ENCODE results near the gene PPM1D.

Gene PPM1D

DNA sequence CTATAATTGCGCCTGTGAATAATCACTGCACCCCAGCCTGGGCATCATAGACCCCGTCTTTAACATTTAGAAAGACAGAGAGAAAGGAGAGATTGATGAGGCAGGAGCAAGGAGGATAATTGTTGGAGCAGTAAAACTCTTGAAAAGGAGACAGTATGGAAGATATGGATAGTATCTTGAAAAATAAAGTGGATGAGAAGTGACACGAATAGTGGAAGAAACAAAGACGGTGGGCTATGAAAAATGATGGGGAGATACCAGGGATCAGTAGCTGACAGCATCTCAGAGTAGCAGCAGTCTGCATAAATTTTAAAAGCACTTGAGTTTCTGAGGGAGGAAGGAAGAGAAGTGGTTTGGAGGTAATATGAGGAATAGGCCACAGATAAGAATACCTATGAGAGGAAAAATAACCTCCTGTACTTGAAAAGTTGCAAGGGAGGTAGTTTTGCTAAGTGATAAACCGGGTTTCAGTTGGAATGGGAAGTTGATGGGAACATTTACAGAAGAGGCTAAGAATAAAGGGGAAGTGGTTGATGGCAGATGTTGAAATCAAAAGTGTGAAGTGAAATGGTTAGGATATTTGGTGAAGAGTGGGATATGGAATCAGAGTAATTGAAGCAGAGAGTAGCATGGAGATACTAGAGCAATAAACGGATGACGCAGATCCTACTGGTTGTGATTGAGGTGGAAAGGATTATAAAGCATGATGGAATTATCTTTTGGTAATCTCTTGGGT is 1.8 kb upstream of the PPM1D start:
- Histone ChIP-seq H3K4me1 (no peaks in the 10 kb centered on the region), H3K9ac (no peak overlapping the region), H3K4me2 (ENCODE audit: low read length) (no peak overlapping the region), H2AFZ (peak overlapping the region; percentile 13), H3K4me3 (ENCODE audit: low read depth, low read length) (no peak overlapping the region), H3K79me2 (peaks cover 11% of the 10 kb centered on the region), H3K36me3 (ENCODE audit: control insufficient read depth, insufficient read depth, low read length) (no peaks in the 10 kb centered on the region), H3K27me3 (ENCODE audit: control insufficient read depth, insufficient read depth, low read length) (no peaks in the 10 kb centered on the region), H3K9me3 (ENCODE audit: control insufficient read depth, low read length) (no peaks in the 10 kb centered on the region), H3K27ac (no peak overlapping the region)
- TF ChIP-seq, protein P1, sequence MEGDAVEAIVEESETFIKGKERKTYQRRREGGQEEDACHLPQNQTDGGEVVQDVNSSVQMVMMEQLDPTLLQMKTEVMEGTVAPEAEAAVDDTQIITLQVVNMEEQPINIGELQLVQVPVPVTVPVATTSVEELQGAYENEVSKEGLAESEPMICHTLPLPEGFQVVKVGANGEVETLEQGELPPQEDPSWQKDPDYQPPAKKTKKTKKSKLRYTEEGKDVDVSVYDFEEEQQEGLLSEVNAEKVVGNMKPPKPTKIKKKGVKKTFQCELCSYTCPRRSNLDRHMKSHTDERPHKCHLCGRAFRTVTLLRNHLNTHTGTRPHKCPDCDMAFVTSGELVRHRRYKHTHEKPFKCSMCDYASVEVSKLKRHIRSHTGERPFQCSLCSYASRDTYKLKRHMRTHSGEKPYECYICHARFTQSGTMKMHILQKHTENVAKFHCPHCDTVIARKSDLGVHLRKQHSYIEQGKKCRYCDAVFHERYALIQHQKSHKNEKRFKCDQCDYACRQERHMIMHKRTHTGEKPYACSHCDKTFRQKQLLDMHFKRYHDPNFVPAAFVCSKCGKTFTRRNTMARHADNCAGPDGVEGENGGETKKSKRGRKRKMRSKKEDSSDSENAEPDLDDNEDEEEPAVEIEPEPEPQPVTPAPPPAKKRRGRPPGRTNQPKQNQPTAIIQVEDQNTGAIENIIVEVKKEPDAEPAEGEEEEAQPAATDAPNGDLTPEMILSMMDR (IDR thresholded peaks at IDR 0.05): no peak

DNA sequence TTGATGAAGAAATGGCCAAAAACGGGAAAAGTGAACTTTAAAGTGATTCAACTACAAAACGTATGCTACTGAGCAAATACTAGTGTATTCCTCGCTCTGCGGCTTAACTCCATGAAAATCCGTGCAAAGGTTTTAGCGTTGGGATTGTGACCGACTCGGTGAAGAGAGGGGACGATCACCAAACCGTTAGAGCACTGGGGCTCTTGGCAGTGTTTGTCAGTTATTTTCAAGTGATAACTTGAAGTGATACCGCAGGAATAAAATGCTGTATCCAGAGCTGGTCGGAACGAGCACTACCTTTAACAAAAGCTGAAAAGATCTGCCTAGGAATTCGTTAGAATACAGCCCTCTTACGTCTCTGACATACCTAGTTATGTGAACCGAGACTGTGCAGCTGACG is 773 bp upstream of the PPM1D start:
- TF ChIP-seq, protein P1 (IDR thresholded peaks at IDR 0.05): no peak
- peak overlapping the region; percentile 93 for H3K4me2 ChIP-seq (ENCODE audit: low read length)
- peak overlapping the region; percentile 98 for H3K27ac ChIP-seq
- no peaks in the 10 kb centered on the region for H3K4me1 ChIP-seq
- peaks cover 11% of the 10 kb centered on the region for H3K79me2 ChIP-seq
- peak overlapping the region; percentile 76 for H3K4me3 ChIP-seq (ENCODE audit: low read depth, low read length)
- H3K27me3 ChIP-seq (ENCODE audit: control insufficient read depth, insufficient read depth, low read length): no peaks in the 10 kb centered on the region
- H2AFZ ChIP-seq: peak overlapping the region; percentile 100
- no peaks in the 10 kb centered on the region for H3K9me3 ChIP-seq (ENCODE audit: control insufficient read depth, low read length)
- H3K9ac ChIP-seq: peak overlapping the region; percentile 61
- no peaks in the 10 kb centered on the region for H3K36me3 ChIP-seq (ENCODE audit: control insufficient read depth, insufficient read depth, low read length)

DNA sequence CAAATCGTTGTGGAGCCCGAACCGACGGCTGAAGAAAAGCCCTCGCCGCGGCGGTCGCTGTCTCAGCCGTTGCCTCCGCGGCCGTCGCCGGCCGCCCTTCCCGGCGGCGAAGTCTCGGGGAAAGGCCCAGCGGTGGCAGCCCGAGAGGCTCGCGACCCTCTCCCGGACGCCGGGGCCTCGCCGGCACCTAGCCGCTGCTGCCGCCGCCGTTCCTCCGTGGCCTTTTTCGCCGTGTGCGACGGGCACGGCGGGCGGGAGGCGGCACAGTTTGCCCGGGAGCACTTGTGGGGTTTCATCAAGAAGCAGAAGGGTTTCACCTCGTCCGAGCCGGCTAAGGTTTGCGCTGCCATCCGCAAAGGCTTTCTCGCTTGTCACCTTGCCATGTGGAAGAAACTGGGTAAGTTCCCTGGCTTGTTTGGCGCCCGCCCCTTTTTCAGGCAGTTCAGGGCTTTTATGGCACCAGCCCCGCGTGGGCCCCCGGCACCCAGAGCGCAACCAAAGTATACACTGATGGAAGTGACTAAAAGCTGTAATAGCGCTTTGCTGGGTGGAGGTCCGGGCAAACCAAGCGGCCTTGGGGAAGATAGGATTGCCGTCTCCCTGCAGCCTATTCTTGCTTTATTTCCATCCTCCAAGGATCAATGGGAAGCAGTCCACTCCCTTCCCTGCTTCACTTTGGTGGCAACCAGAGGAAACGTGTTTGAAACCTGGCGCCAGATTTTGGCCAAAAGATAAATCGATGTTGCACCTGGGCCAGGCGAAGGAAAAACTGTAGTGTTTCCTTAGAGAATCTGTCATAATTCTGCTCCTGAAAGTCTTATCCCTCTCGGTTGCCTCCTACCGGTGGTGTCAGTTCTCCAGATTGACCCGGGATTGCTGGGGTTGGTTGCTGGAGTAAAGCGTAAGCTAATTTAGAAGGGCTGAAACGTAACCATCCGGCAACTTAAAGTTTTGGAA is 775 bp downstream of the PPM1D start:
- Histone ChIP-seq H3K79me2 (peaks cover 18% of the 10 kb centered on the region), H3K36me3 (ENCODE audit: control insufficient read depth, insufficient read depth, low read length) (no peaks in the 10 kb centered on the region), H3K27ac (peak overlapping the region; percentile 98), H3K9ac (peak overlapping the region; percentile 41), H2AFZ (peak overlapping the region; percentile 100), H3K9me3 (ENCODE audit: control insufficient read depth, low read length) (no peaks in the 10 kb centered on the region), H3K4me3 (ENCODE audit: low read depth, low read length) (peak overlapping the region; percentile 76), H3K4me2 (ENCODE audit: low read length) (peak overlapping the region; percentile 93), H3K27me3 (ENCODE audit: control insufficient read depth, insufficient read depth, low read length) (no peaks in the 10 kb centered on the region), H3K4me1 (no peaks in the 10 kb centered on the region)
- TF ChIP-seq, protein P1 (IDR thresholded peaks at IDR 0.05): peak; percentile 77

DNA sequence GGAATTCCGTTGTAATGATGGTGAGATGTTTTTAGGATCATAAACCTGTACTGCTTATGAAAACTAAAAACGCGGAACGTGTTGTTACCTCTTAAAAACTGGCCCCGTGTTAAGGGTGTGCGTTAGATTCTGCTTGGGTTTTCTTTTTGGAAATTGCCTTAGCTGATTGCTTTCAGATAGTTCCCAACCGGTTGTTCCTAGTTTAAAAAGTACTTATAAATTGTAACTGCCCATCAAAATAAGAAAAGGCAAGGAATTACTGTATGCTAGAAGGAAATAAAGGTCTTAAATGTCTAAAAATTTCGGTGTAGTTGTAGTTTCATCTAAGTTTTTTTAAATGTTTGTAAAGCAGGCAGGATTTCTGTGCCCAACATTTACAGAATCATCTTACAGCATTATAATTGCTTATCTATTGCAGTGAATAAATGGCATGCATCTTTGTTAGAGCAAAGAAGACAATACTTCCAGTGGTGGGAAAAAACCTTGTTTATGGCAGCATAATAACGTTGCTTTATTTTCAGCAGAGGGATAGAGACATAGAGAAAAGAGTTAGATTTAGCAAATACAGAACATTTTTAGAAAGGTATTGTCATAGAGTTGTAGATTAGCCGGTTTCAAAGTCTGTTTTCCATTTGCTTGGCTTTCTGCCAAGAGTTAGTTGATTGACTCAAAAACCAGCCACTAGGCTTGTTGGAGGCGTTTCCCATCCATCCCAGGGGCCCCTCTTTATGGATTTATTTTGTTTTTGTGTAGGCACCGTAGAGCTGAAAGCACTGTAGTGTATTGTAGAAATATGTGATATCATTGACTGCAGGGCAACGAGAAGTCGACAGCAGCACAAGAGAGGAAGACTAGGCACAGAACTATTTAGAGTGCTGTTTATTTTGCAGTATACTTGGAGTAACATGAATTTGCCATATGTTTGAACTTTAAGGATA is 1.7 kb downstream of the PPM1D start:
- Histone ChIP-seq H3K4me3 (ENCODE audit: low read depth, low read length) (peak overlapping the region; percentile 76), H3K4me1 (no peaks in the 10 kb centered on the region), H3K27ac (peak overlapping the region; percentile 98), H3K9me3 (ENCODE audit: control insufficient read depth, low read length) (no peaks in the 10 kb centered on the region), H2AFZ (peak overlapping the region; percentile 100), H3K79me2 (peaks cover 22% of the 10 kb centered on the region), H3K9ac (no peak overlapping the region), H3K4me2 (ENCODE audit: low read length) (peak overlapping the region; percentile 93), H3K36me3 (ENCODE audit: control insufficient read depth, insufficient read depth, low read length) (no peaks in the 10 kb centered on the region), H3K27me3 (ENCODE audit: control insufficient read depth, insufficient read depth, low read length) (no peaks in the 10 kb centered on the region)
- TF ChIP-seq, protein P1 (IDR thresholded peaks at IDR 0.05): no peak

Data from parathyroid adenoma (tissue), 2 donors.